Loucy (cell line): ENCODE measurements around the gene ZFP1.

ENCODE experiments used
- H2AFZ ChIP-seq: fragments of 200-600 bp; sonication (generic); 2 replicates; pipeline ENCODE4 v1.6.0; 2016; ENCODE audit warnings: antibody characterized with exemption, mild to moderate bottlenecking, low read length, moderate library complexity
- H3F3A ChIP-seq: fragments of 200-600 bp; 2 replicates; pipeline ENCODE4 v1.6.0; 2016; ENCODE audit warnings: antibody characterized with exemption, low read depth, mild to moderate bottlenecking
- H3K27me3 ChIP-seq: fragments of 200-600 bp; sonication (generic); 2 replicates; pipeline ENCODE4 v1.6.1; 2014; ENCODE audit warnings: low read length, mild to moderate bottlenecking; ENCODE audit not compliant: insufficient read depth, poor library complexity, severe bottlenecking
- H3K36me3 ChIP-seq: fragments of 200-600 bp; sonication (generic); 2 replicates; pipeline ENCODE4 v1.6.1; 2016; ENCODE audit warnings: low read length; ENCODE audit not compliant: insufficient read depth
- H3K4me1 ChIP-seq: fragments of 200-600 bp; sonication (generic); 2 replicates; pipeline ENCODE4 v1.5.1; 2014; ENCODE audit warnings: low read length, mild to moderate bottlenecking; ENCODE audit not compliant: insufficient read depth, poor library complexity, severe bottlenecking
- H3K4me2 ChIP-seq: fragments of 200-600 bp; sonication (generic); 2 replicates; pipeline ENCODE4 v1.6.0; 2014; ENCODE audit warnings: antibody characterized with exemption, low read length, low read depth, mild to moderate bottlenecking; ENCODE audit not compliant: poor library complexity, severe bottlenecking
- H3K4me3 ChIP-seq: fragments of 200-600 bp; sonication (generic); 2 replicates; pipeline ENCODE4 v1.5.1; 2014; ENCODE audit warnings: low read length, mild to moderate bottlenecking, mixed read lengths; ENCODE audit not compliant: poor library complexity, severe bottlenecking
- H3K79me2 ChIP-seq: fragments of 200-600 bp; sonication (generic); 2 replicates; pipeline ENCODE4 v1.6.1; 2014; ENCODE audit warnings: low read length; ENCODE audit not compliant: insufficient read depth
- H3K9ac ChIP-seq: fragments of 200-600 bp; sonication (generic); 2 replicates; pipeline ENCODE4 v1.6.0; 2014; ENCODE audit warnings: mild to moderate bottlenecking, low read depth, low read length, moderate library complexity; ENCODE audit not compliant: poor library complexity, severe bottlenecking
- H3K9me2 ChIP-seq: fragments of 200-600 bp; sonication (generic); replicated peaks from 2 replicates; pipeline ENCODE4 v1.6.1; 2016; ENCODE audit warnings: low read depth, low read length, mixed read lengths
- H3K9me3 ChIP-seq: fragments of 200-600 bp; sonication (generic); 2 replicates; pipeline ENCODE4 v1.6.1; 2014; ENCODE audit warnings: mild to moderate bottlenecking, antibody characterized with exemption, low read length, low read depth; ENCODE audit not compliant: insufficient read depth
- H4K20me1 ChIP-seq: fragments of 200-600 bp; sonication (generic); 2 replicates; pipeline ENCODE4 v1.6.0; 2014; ENCODE audit warnings: antibody characterized with exemption, low read length, mild to moderate bottlenecking; ENCODE audit not compliant: insufficient read depth, poor library complexity, severe bottlenecking
- EZH2phosphoT487 ChIP-seq: fragments of 200-600 bp; IDR thresholded peaks from 2 replicates; pipeline ENCODE4 v1.6.1; 2018; ENCODE audit warnings: antibody characterized with exemption, mild to moderate bottlenecking, moderate library complexity, borderline replicate concordance
- TF ChIP-seq, protein P1 (sequence below): fragments of 200-600 bp; sonication (generic); conservative IDR thresholded peaks from 2 replicates; pipeline ENCODE4 v1.5.1; 2014; ENCODE audit warnings: mild to moderate bottlenecking, antibody characterized with exemption, low read length

The ZFP1 gene

DNA sequence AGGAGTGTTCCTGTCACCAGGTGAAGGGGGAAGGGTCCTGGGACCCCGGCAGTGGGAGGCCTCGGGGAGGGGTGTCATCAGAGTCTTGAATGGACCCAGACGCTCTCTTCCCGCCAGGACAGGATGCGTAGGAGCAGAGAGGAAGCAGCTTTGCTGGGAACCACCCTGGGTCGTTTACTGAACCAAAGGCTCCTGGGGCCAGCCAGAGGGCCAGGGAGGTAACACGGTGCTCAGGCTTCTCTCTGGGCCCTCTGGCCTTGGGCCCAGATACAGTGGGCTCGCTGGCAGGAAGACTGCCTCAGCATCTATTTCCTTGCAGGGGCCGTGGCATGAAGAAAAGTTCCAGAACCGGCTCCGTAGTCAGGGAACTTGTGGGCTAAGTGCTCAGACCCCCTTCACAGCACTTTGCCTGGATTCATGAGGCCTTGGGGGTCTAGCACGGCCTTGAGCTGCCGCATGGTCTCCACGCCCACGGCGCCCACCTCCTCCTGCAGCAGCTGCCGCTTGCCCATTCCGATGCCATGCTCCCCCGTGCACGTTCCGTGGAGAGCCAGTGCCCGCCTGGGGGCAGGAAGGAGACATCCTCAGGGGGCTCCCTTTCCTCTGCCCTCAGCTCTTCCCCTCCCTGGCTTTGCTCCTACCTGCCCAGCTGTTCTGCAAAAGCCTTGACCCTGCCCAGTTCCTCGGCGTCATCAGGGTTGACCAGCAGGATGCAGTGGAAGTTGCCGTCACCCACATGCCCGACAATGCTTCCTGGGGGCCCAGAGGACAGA is 36.2 kb upstream of the ZFP1 start:
- H3K9me3 ChIP-seq, result no peaks in the 10 kb centered on the region
- no peak overlapping the region for H2AFZ ChIP-seq
- peaks cover 45% of the 10 kb centered on the region for H3K4me1 ChIP-seq
- H4K20me1 ChIP-seq, result peaks cover 13% of the 10 kb centered on the region
- TF ChIP-seq, protein P1, sequence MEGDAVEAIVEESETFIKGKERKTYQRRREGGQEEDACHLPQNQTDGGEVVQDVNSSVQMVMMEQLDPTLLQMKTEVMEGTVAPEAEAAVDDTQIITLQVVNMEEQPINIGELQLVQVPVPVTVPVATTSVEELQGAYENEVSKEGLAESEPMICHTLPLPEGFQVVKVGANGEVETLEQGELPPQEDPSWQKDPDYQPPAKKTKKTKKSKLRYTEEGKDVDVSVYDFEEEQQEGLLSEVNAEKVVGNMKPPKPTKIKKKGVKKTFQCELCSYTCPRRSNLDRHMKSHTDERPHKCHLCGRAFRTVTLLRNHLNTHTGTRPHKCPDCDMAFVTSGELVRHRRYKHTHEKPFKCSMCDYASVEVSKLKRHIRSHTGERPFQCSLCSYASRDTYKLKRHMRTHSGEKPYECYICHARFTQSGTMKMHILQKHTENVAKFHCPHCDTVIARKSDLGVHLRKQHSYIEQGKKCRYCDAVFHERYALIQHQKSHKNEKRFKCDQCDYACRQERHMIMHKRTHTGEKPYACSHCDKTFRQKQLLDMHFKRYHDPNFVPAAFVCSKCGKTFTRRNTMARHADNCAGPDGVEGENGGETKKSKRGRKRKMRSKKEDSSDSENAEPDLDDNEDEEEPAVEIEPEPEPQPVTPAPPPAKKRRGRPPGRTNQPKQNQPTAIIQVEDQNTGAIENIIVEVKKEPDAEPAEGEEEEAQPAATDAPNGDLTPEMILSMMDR, result no peak
- no peak for TF ChIP-seq EZH2phosphoT487
- H3K79me2 ChIP-seq, result peaks cover 54% of the 10 kb centered on the region
- peak overlapping the region; percentile 95 for H3K4me2 ChIP-seq
- no peaks in the 10 kb centered on the region for H3K9me2 ChIP-seq
- H3K36me3 ChIP-seq, result peaks cover 14% of the 10 kb centered on the region; the same call in 1 of the 2 replicates
- H3K9ac ChIP-seq, result peak overlapping the region; percentile 97
- peak overlapping the region; percentile 74 for H3K4me3 ChIP-seq
- no peaks in the 10 kb centered on the region for H3K27me3 ChIP-seq
- peaks cover 18% of the 10 kb centered on the region for H3F3A ChIP-seq

DNA sequence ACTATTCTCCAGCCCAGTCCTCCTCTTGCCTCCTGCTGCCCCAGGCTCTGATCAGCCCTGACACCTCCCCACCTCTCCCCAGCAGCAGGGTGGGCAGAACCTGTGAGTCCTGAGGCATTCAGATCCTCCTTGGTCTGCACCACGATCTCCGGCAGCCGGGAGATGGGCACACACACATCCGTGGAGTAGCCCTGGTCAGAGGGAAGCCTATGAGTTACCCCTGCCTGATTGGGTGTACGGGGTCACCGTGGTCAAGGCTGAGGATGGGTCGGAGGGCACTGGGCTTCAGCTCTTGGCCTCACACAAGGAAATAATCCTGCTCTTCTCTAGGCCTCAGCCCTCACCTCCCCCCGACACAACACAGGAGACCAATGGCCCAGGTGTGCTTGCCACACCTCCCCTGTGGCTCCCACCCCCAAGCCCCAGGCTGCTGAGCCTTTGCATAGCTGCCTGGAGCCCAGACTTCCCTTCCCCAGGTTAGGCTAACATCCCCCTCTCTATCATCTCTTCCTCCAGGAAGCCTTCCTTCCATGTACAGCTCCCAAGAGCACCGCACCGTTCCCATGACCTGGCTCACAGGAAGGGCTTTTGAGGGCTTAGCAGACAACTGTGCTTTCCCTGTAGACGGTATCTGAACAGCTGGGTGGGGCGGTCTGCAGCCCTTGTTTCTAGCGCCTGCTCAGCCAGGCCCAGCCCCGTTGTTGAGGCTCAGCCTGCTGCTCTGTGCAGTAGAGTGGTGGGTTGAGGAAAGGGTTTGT is 35.4 kb upstream of the ZFP1 start:
- Histone ChIP-seq H3K9me3 (no peaks in the 10 kb centered on the region), H3K9me2 (no peaks in the 10 kb centered on the region), H4K20me1 (peaks cover 13% of the 10 kb centered on the region), H3K79me2 (peaks cover 46% of the 10 kb centered on the region), H3K27me3 (no peaks in the 10 kb centered on the region), H3F3A (peaks cover 18% of the 10 kb centered on the region), H3K4me1 (peaks cover 37% of the 10 kb centered on the region), H3K36me3 (peaks cover 10% of the 10 kb centered on the region; the same call in 1 of the 2 replicates), H2AFZ (no peak overlapping the region), H3K9ac (no peak overlapping the region), H3K4me3 (no peak overlapping the region), H3K4me2 (no peak overlapping the region)
- TF ChIP-seq, protein P1, result no peak
- no peak for TF ChIP-seq EZH2phosphoT487

DNA sequence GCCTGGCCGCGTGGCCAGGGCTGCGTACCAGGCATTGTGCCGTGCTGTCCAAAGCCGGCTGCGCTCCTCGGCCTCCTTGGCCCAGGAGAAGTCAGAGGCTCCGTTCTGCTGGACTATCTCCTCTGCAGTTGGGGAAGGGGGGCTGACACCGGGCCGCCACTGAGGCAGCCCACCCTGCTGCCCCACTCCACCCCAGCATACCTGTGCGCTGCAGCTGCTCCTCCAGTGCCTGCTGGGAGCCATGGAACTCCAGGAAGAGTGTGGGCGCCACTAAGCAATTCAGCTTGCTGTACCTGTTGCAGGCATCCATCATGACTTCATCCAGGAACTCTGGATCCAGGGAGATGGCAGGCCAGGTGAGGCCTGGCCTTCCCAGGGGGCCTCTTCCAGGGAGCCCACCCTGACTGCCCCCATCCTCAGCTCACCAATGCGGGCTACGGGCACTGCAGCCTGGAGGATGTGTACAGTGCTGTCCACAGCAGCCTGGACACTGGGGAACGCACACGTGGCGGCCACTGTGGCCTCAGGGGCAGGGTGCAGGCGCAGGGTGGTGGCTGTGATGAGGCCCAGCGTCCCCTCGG is 34.7 kb upstream of the ZFP1 start:
- H3K36me3 ChIP-seq, result peaks cover 6% of the 10 kb centered on the region; the same call in 1 of the 2 replicates
- H3K9ac ChIP-seq, result no peak overlapping the region
- H3F3A ChIP-seq, result peaks cover 11% of the 10 kb centered on the region
- peaks cover 30% of the 10 kb centered on the region for H3K4me1 ChIP-seq
- no peak overlapping the region for H3K4me3 ChIP-seq
- no peaks in the 10 kb centered on the region for H3K9me3 ChIP-seq
- no peaks in the 10 kb centered on the region for H3K27me3 ChIP-seq
- H3K79me2 ChIP-seq, result peaks cover 39% of the 10 kb centered on the region
- H2AFZ ChIP-seq, result no peak overlapping the region
- peaks cover 13% of the 10 kb centered on the region for H4K20me1 ChIP-seq
- H3K9me2 ChIP-seq, result no peaks in the 10 kb centered on the region
- TF ChIP-seq, protein P1, result no peak
- no peak for TF ChIP-seq EZH2phosphoT487
- no peak overlapping the region for H3K4me2 ChIP-seq
